HepG2 (cell line): Measurements from ENCODE around the gene MLN. TPM values are rescaled to one million over a fixed set of nuclear protein-coding genes. Genes with fewer than 3 reads are reported as not detected.

Source experiments
- ATAC-seq: fragments of 200-7000 bp; cut with Tn5 transposase; 3 replicates; pipeline ENCODE4 v1.9.1; 2020; ENCODE audit warnings: mild to moderate bottlenecking, moderate library complexity
- BruUV-seq: library from RNA; stranded (reverse); fragments of 400-500 nt; replicated peaks from 2 replicates; lab custom pipeline; 2021; lab: Mats Ljungman, UMichigan
- CTCF ChIA-PET: fragments of 300-600 bp; formaldehyde crosslinking; extraction: SDS; loops from one replicate; lab custom pipeline; 2021; ENCODE audit warnings: low total read pairs, inconsistent platforms, low intra/inter-chr PET ratio; lab: Yijun Ruan, JAX
- POLR2A ChIA-PET: fragments of 350-600 bp; sonication (Branson Sonifier 250); formaldehyde crosslinking; loops from one replicate; lab custom pipeline; 2020; ENCODE audit warnings: antibody characterized with exemption, inconsistent platforms; lab: Yijun Ruan, JAX
- DNase-seq: peaks from one replicate; pipeline ENCODE4 v3.0.0-alpha.2; 2015; ENCODE audit warnings: low spot score
- FAIRE-seq: peaks from 3 replicates; lab custom pipeline; 2011; peaks lifted over from hg19 to GRCh38; lab: Jason Lieb, UNC
- H2AFZ ChIP-seq: one replicate; pipeline ENCODE4 v1.6.1; 2011; ENCODE audit warnings: low read length, inconsistent platforms
- H3K27ac ChIP-seq: fragments of 300-600 bp; 3 replicates; pipeline ENCODE4 v1.8.0; 2011; ENCODE audit warnings: mixed run types, mild to moderate bottlenecking, mixed read lengths, low read length, inconsistent platforms; ENCODE audit not compliant: insufficient read depth; ENCODE audit errors: extremely low read length
- H3K27me3 ChIP-seq, 2 experiments: fragments of 200-600 bp in 1 of 2; 2 replicates in 1 of 2; 3 replicates in 1 of 2; pipeline versions ENCODE4 v1.6.0 to v1.8.0; 2011; ENCODE audit warnings: low read length in 2 of 2, mild to moderate bottlenecking in 2 of 2, moderate library complexity in 2 of 2, inconsistent platforms in 1 of 2; ENCODE audit not compliant: insufficient read depth in 2 of 2, control insufficient read depth in 1 of 2
- H3K36me3 ChIP-seq, 2 experiments: fragments of 200-600 bp in 1 of 2; replicated peaks in 1 of 2; 2 replicates in 1 of 2; 3 replicates in 1 of 2; pipeline versions ENCODE4 v1.5.1 to v1.8.0; 2011; ENCODE audit warnings: low read length in 2 of 2, inconsistent platforms in 1 of 2; ENCODE audit not compliant: insufficient read depth in 2 of 2, control insufficient read depth in 1 of 2
- H3K4me1 ChIP-seq: 2 replicates; pipeline ENCODE4 v1.5.1; 2012; ENCODE audit warnings: low read length, inconsistent platforms; ENCODE audit not compliant: insufficient read depth
- H3K4me2 ChIP-seq: 2 replicates; pipeline ENCODE4 v1.6.0; 2011; ENCODE audit warnings: low read depth, low read length, inconsistent platforms
- H3K4me3 ChIP-seq, 3 experiments: fragments of 200-600 bp in 1 of 3; sonication (generic), shearing (Covaris generic) in 1 of 3; replicated peaks in 1 of 3; 2 replicates each; pipeline ENCODE4 v1.5.1; 2011 to 2016; ENCODE audit warnings: low read length in 3 of 3, inconsistent platforms in 2 of 3, low read depth in 2 of 3, mild to moderate bottlenecking in 2 of 3, control low read depth in 1 of 3, mixed read lengths in 1 of 3; ENCODE audit not compliant: insufficient read depth in 1 of 3
- H3K79me2 ChIP-seq: one replicate; pipeline ENCODE4 v1.6.1; 2011; ENCODE audit warnings: low read length, inconsistent platforms; ENCODE audit not compliant: insufficient read depth
- H3K9ac ChIP-seq: 2 replicates; pipeline ENCODE4 v1.6.0; 2011; ENCODE audit warnings: mild to moderate bottlenecking, low read depth, low read length, inconsistent platforms; ENCODE audit not compliant: insufficient read depth
- H3K9me3 ChIP-seq: 2 replicates; pipeline ENCODE4 v1.5.1; 2012; ENCODE audit warnings: mild to moderate bottlenecking, low read length
- H4K20me1 ChIP-seq: 2 replicates; pipeline ENCODE4 v1.6.0; 2011; ENCODE audit warnings: inconsistent platforms, mild to moderate bottlenecking, low read length, moderate library complexity; ENCODE audit not compliant: insufficient read depth
- BORCS8-MEF2B ChIP-seq: sonication (generic); formaldehyde crosslinking; IDR thresholded peaks from 2 replicates; pipeline ENCODE4 v1.8.0; 2022; ENCODE audit warnings: mild to moderate bottlenecking, missing genetic modification reagents
- GPN1 ChIP-seq: sonication (generic); formaldehyde crosslinking; IDR thresholded peaks from 2 replicates; pipeline ENCODE4 v1.5.1; 2020; ENCODE audit warnings: missing genetic modification reagents, borderline replicate concordance
- HNF4G ChIP-seq, 2 experiments: sonication (generic) in 1 of 2; formaldehyde crosslinking in 1 of 2; IDR thresholded peaks; 2 replicates each; pipeline versions ENCODE4 v1.4.0 to v1.6.1; 2011 to 2020; ENCODE audit warnings: borderline replicate concordance in 2 of 2, low read depth in 2 of 2, mild to moderate bottlenecking in 2 of 2, low read length in 1 of 2, missing genetic modification reagents in 1 of 2, moderate library complexity in 1 of 2
- POLR2A ChIP-seq, 2 experiments: IDR thresholded peaks; 2 replicates each; pipeline ENCODE4 v1.6.1; 2011; ENCODE audit warnings: low read depth in 2 of 2, low read length in 2 of 2, mild to moderate bottlenecking in 1 of 2, moderate library complexity in 1 of 2; ENCODE audit not compliant: insufficient read depth in 1 of 2
- SMAD1 ChIP-seq: sonication (generic); formaldehyde crosslinking; IDR thresholded peaks from 2 replicates; pipeline ENCODE4 v1.4.0; 2020; ENCODE audit warnings: missing genetic modification reagents, low read depth, mild to moderate bottlenecking, borderline replicate concordance
- SP1 ChIP-seq, 2 experiments: fragments of 450-650 bp in 1 of 2; sonication (generic) in 1 of 2; formaldehyde crosslinking in 1 of 2; IDR thresholded peaks; 2 replicates each; pipeline versions ENCODE4 v1.4.0 to v1.6.1; 2016 to 2020; ENCODE audit warnings: missing genetic modification reagents in 1 of 2
- TCF7 ChIP-seq: sonication (generic); IDR thresholded peaks from 2 replicates; pipeline ENCODE4 v1.6.1; 2016; ENCODE audit warnings: antibody characterized with exemption, low read depth
- ZIK1 ChIP-seq: sonication (generic); formaldehyde crosslinking; IDR thresholded peaks from 2 replicates; pipeline ENCODE4 v1.5.0; 2020; ENCODE audit warnings: mild to moderate bottlenecking, low read depth, missing genetic modification reagents, borderline replicate concordance
- ZNF33B ChIP-seq: sonication (generic); formaldehyde crosslinking; IDR thresholded peaks from 2 replicates; pipeline ENCODE4 v1.5.1; 2020; ENCODE audit warnings: mild to moderate bottlenecking, missing genetic modification reagents
- ZNF614 ChIP-seq: IDR thresholded peaks from 2 replicates; pipeline ENCODE4 v1.6.1; 2018; ENCODE audit warnings: missing biosample characterization, missing genetic modification reagents, inconsistent platforms, borderline replicate concordance
- WGBS: methylation state at CpG from one replicate; pipeline ENCODE4 v1.1.6; 2017; ENCODE audit warnings: low lambda C conversion rate; 5-methylcytosine and 5-hydroxymethylcytosine counted together
- in situ Hi-C: cut with HindIII; loops from 2 replicates; pipeline ENCODE4 v1.10.0; 2017; ENCODE audit warnings: low pct_unique_long_range_greater_than_20kb; ENCODE audit not compliant: extremely low pct_ligation_motif_present
- intact Hi-C: fragments of 100-400 bp; cut with micrococcal nuclease; formaldehyde crosslinking; loops from one replicate; pipeline ENCODE4 v1.10.0; 2022; ENCODE audit not compliant: unreplicated experiment
- polyA plus RNA-seq, 8 experiments: library from polyadenylated mRNA; depleted of rRNA in 3 of 8; stranded (reverse) in 7 of 8; unstranded in 1 of 8; fragments of >200 nt; fragmentation: Illumina TruSeq in 4 of 8; extraction: Trizol in 4 of 8; gene quantifications; 2 replicates each; pipeline versions ENCODE4 v1.2.1 to v1.2.3, GENCODE V29; 2011 to 2016; ENCODE audit warnings: low read depth in 4 of 8, missing spikeins in 1 of 8, mixed read lengths in 1 of 8; ENCODE audit not compliant: insufficient read depth in 1 of 8
- total RNA-seq, 5 experiments: library from RNA; depleted of rRNA; stranded (reverse); fragments of >200 nt; fragmentation: Illumina TruSeq; extraction: Trizol; gene quantifications; 2 replicates each; pipeline ENCODE4 v1.2.3, GENCODE V29; 2016; ENCODE audit warnings: low read depth in 1 of 5

The MLN gene
- total and polyA plus RNA-seq, 2 of the 13 experiments (the other 11 are each of a cell fraction or from before 2014, with no cell fraction given): not detected

GRCh38 chr6:33791620-33792019 lies 12.2 kb downstream of the MLN start (continued):
- TF ChIP-seq GPN1 (CRISPR knock-in tag) (no peak), SMAD1 (CRISPR knock-in tag) (no peak)

GRCh38 chr6:33790910-33791309 lies 12.9 kb downstream of the MLN start:
- ChIA-PET CTCF (no interaction called here), POLR2A (no interaction called here)
- H3K9me3 ChIP-seq: no peaks in the 10 kb centered on the region
- intact Hi-C loops: no loop called here
- WGBS: 77% methylated on average over 5 of the region's 5 CpGs
- peaks cover 21% of the 10 kb centered on the region for H3K79me2 ChIP-seq
- H4K20me1 ChIP-seq: peaks cover 9% of the 10 kb centered on the region; the same call in 1 of the 2 replicates
- H3K4me3 ChIP-seq: no peak overlapping the region
- peaks cover 0 to 16% of the 10 kb centered on the region in 2 experiments; a peak in 2 of 5 replicates for H3K27me3 ChIP-seq
- FAIRE-seq (no peak), DNase-seq (no peak), ATAC-seq (no peak)
- in situ Hi-C loops: no loop called here
- no peak overlapping the region for H3K27ac ChIP-seq
- H3K36me3 ChIP-seq: no peaks in the 10 kb centered on the region
- BruUV-seq: no TSS peak
- no peak overlapping the region for H2AFZ ChIP-seq
- H3K4me2 ChIP-seq: no peak overlapping the region
- TF ChIP-seq POLR2A (IDR thresholded peaks at IDR 0.05; ENCODE audit: insufficient read depth in 1 of 2, low read depth in 2 of 2, low read length in 2 of 2) (0 out of 4 replicates have a peak, but pooled peaks of 1 of the 2 experiments have one; percentile 26), TCF7 (no peak)
- no peak overlapping the region for H3K9ac ChIP-seq
- H3K4me1 ChIP-seq: peaks cover 59% of the 10 kb centered on the region

GRCh38 chr6:33790379-33790778 lies 13.4 kb downstream of the MLN start:
- Histone ChIP-seq H3K27ac (no peak overlapping the region), H3K36me3 (no peaks in the 10 kb centered on the region; a peak in 1 of 5 replicates), H3K4me2 (no peak overlapping the region), H3K4me3 (no peak overlapping the region), H2AFZ (no peak overlapping the region), H4K20me1 (peaks cover 9% of the 10 kb centered on the region; the same call in 1 of the 2 replicates), H3K79me2 (peaks cover 24% of the 10 kb centered on the region), H3K27me3 (peaks cover 0 to 16% of the 10 kb centered on the region in 2 experiments; a peak in 2 of 5 replicates), H3K9me3 (no peaks in the 10 kb centered on the region), H3K9ac (no peak overlapping the region), H3K4me1 (peaks cover 57% of the 10 kb centered on the region)
- 88% methylated on average over 2 of the region's 2 CpGs for WGBS
- CTCF ChIA-PET: no interaction called here
- in situ Hi-C loops: no loop called here
- intact Hi-C loops: no loop called here
- no peak for DNase-seq
- no peak for TF ChIP-seq ZNF33B (CRISPR knock-in tag)
- no peak for TF ChIP-seq ZIK1 (CRISPR knock-in tag)
- no peak for TF ChIP-seq SP1 (IDR thresholded peaks at IDR 0.05)
- TF ChIP-seq SP1 (CRISPR knock-in tag; IDR thresholded peaks at IDR 0.05): no peak
- no peak for TF ChIP-seq HNF4G (IDR thresholded peaks at IDR 0.05; ENCODE audit: borderline replicate concordance, low read depth, low read length)
- TF ChIP-seq HNF4G (CRISPR knock-in tag; IDR thresholded peaks at IDR 0.05; ENCODE audit: borderline replicate concordance, low read depth): no peak
- no peak for TF ChIP-seq ZNF614 (CRISPR knock-in tag)
- no peak for TF ChIP-seq BORCS8-MEF2B
- BruUV-seq: no TSS peak
- ATAC-seq: no peak
- FAIRE-seq: no peak
- POLR2A ChIA-PET: no interaction called here
